GM23338 (cell line): Measurements from ENCODE around the gene SERPINA5. TPM values are rescaled to one million over a fixed set of nuclear protein-coding genes. Genes with fewer than 3 reads are reported as not detected.

Experiments
- ATAC-seq: fragments of 200-7000 bp; cut with Tn5 transposase; 3 replicates; pipeline ENCODE4 v1.9.1; 2020
- DNase-seq: peaks from one replicate; pipeline ENCODE4 v3.0.0-alpha.2; 2015; ENCODE audit warnings: low spot score
- H2AFZ ChIP-seq: fragments of 200-600 bp; sonication (generic); 2 replicates; pipeline ENCODE4 v1.8.0; 2016; ENCODE audit warnings: antibody characterized with exemption, mild to moderate bottlenecking, moderate library complexity
- H3F3A ChIP-seq: fragments of 200-600 bp; sonication (generic); replicated peaks from 2 replicates; pipeline ENCODE4 v1.8.0; 2017; ENCODE audit warnings: antibody characterized with exemption, mixed run types, low read depth
- H3K27ac ChIP-seq: fragments of 200-600 bp; sonication (generic); 2 replicates; pipeline ENCODE4 v1.6.1; 2016; ENCODE audit warnings: low read depth
- H3K27me3 ChIP-seq: fragments of 200-600 bp; sonication (generic); 2 replicates; pipeline ENCODE4 v1.8.0; 2016; ENCODE audit warnings: mild to moderate bottlenecking, mixed run types, moderate library complexity; ENCODE audit not compliant: insufficient read depth
- H3K36me3 ChIP-seq: fragments of 200-600 bp; sonication (generic); 2 replicates; pipeline ENCODE4 v1.8.0; 2016; ENCODE audit warnings: mild to moderate bottlenecking; ENCODE audit not compliant: insufficient read depth
- H3K4me1 ChIP-seq: fragments of 200-600 bp; sonication (generic); 2 replicates; pipeline ENCODE4 v1.8.0; 2016; ENCODE audit warnings: mild to moderate bottlenecking, moderate library complexity; ENCODE audit not compliant: insufficient read depth
- H3K4me2 ChIP-seq: fragments of 200-600 bp; sonication (generic); 2 replicates; pipeline ENCODE4 v1.7.1; 2017; ENCODE audit warnings: mixed run types
- H3K4me3 ChIP-seq: fragments of 200-600 bp; sonication (generic); 2 replicates; pipeline ENCODE4 v1.6.1; 2016; ENCODE audit warnings: mixed run types
- H3K79me2 ChIP-seq: fragments of 200-600 bp; sonication (generic); replicated peaks from 2 replicates; pipeline ENCODE4 v1.8.0; 2017; ENCODE audit warnings: mild to moderate bottlenecking; ENCODE audit not compliant: insufficient read depth
- H3K9me2 ChIP-seq: fragments of 200-600 bp; sonication (generic); 2 replicates; pipeline ENCODE4 v1.8.0; 2017; ENCODE audit not compliant: insufficient read depth
- H4K20me1 ChIP-seq: fragments of 200-600 bp; sonication (generic); replicated peaks from 2 replicates; pipeline ENCODE4 v1.8.0; 2017; ENCODE audit warnings: mild to moderate bottlenecking; ENCODE audit not compliant: insufficient read depth
- H3K27ac Mint-ChIP-seq: 2 replicates; pipeline ENCODE4 v1.8.0; 2020; ENCODE audit warnings: inconsistent platforms, mild to moderate bottlenecking, moderate library complexity, mixed read lengths
- H3K27me3 Mint-ChIP-seq: 3 replicates; pipeline ENCODE4 v1.8.0; 2022; ENCODE audit warnings: low read depth, mild to moderate bottlenecking, moderate library complexity, mixed read lengths, inconsistent platforms; ENCODE audit not compliant: insufficient read depth, poor library complexity
- H3K36me3 Mint-ChIP-seq: 3 replicates; pipeline ENCODE4 v1.8.0; 2021; ENCODE audit warnings: low read depth, mild to moderate bottlenecking, inconsistent platforms, moderate library complexity, mixed read lengths
- H3K4me1 Mint-ChIP-seq: 3 replicates; pipeline ENCODE4 v1.8.0; 2020; ENCODE audit warnings: mild to moderate bottlenecking, inconsistent platforms, mixed read lengths
- H3K4me3 Mint-ChIP-seq: 3 replicates; pipeline ENCODE4 v1.8.0; 2021; ENCODE audit warnings: moderate library complexity, mild to moderate bottlenecking, inconsistent platforms, mixed read lengths
- H3K9me3 Mint-ChIP-seq: 3 replicates; pipeline ENCODE4 v1.8.0; 2020; ENCODE audit warnings: moderate library complexity, mild to moderate bottlenecking, inconsistent platforms, mixed read lengths
- CREB1 ChIP-seq: fragments of 250-450 bp; sonication (Bioruptor Pico); IDR thresholded peaks from 2 replicates; pipeline ENCODE4 v1.5.0; 2020; ENCODE audit warnings: low read depth, mild to moderate bottlenecking, moderate library complexity
- JUNB ChIP-seq: IDR thresholded peaks from one replicate; pipeline ENCODE4 v1.6.1; 2016; ENCODE audit warnings: antibody characterized with exemption; ENCODE audit not compliant: unreplicated experiment
- NANOG ChIP-seq: IDR thresholded peaks from 2 replicates; pipeline ENCODE4 v1.6.1; 2016; ENCODE audit warnings: antibody characterized with exemption, borderline replicate concordance
- POLR2AphosphoS5 ChIP-seq: IDR thresholded peaks from 2 replicates; pipeline ENCODE4 v1.6.1; 2016; ENCODE audit warnings: antibody characterized with exemption, low read depth
- STAT1 ChIP-seq: IDR thresholded peaks from one replicate; pipeline ENCODE4 v1.6.1; 2016; ENCODE audit warnings: antibody characterized with exemption; ENCODE audit not compliant: unreplicated experiment
- polyA plus RNA-seq: library from polyadenylated mRNA; unstranded; fragments of >200 nt; fragmentation: Nextera tagmentation; extraction: Ambion mirVana; gene quantifications from 2 replicates; pipeline ENCODE4 v1.2.1, GENCODE V29; 2016
- total RNA-seq: library from RNA; depleted of rRNA; stranded (reverse); fragments of >200 nt; shearing (Covaris generic); gene quantifications from 2 replicates; pipeline ENCODE4 v1.2.3, GENCODE V29; 2014
- TF ChIP-seq, protein P1 (sequence below): fragments of 250-450 bp; sonication (Bioruptor Pico); IDR thresholded peaks from 2 replicates; pipeline ENCODE4 v1.5.0; 2020; ENCODE audit warnings: mild to moderate bottlenecking, moderate library complexity
- TF ChIP-seq, protein P2 (sequence below): IDR thresholded peaks from 2 replicates; pipeline ENCODE4 v1.6.1; 2016; ENCODE audit warnings: antibody characterized with exemption

SERPINA5 gene
- total and polyA plus RNA-seq, 2 experiments from 2014 or later = 0.81 to 0.90 TPM

DNA sequence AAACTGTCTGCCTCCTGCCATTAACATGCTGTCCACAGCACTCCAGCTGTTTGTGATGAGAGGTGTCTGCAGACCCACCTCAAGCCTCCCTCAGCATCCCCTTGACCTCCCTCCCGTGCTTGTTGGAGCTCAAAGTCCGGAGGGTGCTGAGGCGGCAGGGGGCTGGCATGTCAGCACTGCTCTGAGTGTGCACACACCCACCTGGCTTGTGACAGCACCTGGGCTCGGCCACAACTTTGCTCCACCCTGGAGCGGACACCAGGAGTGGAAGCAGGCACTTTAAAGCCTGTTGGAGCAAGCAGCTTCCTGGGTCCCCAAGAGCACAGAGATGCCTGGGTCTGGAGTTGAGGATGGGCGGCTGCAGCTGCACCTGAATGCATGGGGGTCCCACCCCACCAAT lies 51.9 kb downstream of the SERPINA5 start (continued):
- TF ChIP-seq, protein P1, sequence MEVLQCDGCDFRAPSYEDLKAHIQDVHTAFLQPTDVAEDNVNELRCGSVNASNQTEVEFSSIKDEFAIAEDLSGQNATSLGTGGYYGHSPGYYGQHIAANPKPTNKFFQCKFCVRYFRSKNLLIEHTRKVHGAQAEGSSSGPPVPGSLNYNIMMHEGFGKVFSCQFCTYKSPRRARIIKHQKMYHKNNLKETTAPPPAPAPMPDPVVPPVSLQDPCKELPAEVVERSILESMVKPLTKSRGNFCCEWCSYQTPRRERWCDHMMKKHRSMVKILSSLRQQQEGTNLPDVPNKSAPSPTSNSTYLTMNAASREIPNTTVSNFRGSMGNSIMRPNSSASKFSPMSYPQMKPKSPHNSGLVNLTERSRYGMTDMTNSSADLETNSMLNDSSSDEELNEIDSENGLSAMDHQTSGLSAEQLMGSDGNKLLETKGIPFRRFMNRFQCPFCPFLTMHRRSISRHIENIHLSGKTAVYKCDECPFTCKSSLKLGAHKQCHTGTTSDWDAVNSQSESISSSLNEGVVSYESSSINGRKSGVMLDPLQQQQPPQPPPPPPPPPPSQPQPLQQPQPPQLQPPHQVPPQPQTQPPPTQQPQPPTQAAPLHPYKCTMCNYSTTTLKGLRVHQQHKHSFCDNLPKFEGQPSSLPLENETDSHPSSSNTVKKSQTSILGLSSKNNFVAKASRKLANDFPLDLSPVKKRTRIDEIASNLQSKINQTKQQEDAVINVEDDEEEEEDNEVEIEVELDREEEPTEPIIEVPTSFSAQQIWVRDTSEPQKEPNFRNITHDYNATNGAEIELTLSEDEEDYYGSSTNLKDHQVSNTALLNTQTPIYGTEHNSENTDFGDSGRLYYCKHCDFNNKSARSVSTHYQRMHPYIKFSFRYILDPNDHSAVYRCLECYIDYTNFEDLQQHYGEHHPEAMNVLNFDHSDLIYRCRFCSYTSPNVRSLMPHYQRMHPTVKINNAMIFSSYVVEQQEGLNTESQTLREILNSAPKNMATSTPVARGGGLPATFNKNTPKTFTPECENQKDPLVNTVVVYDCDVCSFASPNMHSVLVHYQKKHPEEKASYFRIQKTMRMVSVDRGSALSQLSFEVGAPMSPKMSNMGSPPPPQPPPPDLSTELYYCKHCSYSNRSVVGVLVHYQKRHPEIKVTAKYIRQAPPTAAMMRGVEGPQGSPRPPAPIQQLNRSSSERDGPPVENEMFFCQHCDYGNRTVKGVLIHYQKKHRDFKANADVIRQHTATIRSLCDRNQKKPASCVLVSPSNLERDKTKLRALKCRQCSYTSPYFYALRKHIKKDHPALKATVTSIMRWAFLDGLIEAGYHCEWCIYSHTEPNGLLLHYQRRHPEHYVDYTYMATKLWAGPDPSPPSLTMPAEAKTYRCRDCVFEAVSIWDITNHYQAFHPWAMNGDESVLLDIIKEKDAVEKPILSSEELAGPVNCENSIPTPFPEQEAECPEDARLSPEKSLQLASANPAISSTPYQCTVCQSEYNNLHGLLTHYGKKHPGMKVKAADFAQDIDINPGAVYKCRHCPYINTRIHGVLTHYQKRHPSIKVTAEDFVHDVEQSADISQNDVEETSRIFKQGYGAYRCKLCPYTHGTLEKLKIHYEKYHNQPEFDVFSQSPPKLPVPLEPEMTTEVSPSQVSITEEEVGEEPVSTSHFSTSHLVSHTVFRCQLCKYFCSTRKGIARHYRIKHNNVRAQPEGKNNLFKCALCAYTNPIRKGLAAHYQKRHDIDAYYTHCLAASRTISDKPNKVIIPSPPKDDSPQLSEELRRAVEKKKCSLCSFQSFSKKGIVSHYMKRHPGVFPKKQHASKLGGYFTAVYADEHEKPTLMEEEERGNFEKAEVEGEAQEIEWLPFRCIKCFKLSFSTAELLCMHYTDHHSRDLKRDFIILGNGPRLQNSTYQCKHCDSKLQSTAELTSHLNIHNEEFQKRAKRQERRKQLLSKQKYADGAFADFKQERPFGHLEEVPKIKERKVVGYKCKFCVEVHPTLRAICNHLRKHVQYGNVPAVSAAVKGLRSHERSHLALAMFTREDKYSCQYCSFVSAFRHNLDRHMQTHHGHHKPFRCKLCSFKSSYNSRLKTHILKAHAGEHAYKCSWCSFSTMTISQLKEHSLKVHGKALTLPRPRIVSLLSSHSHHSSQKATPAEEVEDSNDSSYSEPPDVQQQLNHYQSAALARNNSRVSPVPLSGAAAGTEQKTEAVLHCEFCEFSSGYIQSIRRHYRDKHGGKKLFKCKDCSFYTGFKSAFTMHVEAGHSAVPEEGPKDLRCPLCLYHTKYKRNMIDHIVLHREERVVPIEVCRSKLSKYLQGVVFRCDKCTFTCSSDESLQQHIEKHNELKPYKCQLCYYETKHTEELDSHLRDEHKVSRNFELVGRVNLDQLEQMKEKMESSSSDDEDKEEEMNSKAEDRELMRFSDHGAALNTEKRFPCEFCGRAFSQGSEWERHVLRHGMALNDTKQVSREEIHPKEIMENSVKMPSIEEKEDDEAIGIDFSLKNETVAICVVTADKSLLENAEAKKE (CRISPR knock-in tag) = no peak

DNA sequence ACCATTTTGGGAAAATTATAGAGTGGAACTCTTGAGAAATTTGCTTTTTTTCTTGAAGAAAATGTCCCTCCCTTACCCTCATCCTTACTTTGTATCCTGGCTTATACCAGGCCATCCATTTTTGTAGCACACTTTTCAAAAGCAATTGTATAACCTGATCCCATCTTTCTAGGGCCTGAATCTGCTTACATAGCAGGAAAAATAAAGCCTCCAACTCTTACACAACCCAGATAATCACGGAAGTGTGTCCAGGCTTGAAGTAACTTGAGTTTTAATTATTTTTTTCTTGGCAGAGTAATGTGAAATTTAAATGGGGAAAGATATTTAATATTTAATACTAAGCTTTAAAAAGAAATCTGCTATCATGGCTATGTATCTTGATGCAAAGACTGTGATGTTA lies 53.9 kb downstream of the SERPINA5 start:
- Histone ChIP-seq H3K4me1 (no peaks in the 10 kb centered on the region), H3K36me3 (no peaks in the 10 kb centered on the region), H2AFZ (no peak overlapping the region), H3K4me2 (no peak overlapping the region), H4K20me1 (no peaks in the 10 kb centered on the region), H3K27ac (no peak overlapping the region), H3K4me3 (no peak overlapping the region), H3F3A (no peaks in the 10 kb centered on the region), H3K27me3 (no peaks in the 10 kb centered on the region), H3K9me2 (peaks cover under 1% of the 10 kb centered on the region; the same call in 1 of the 2 replicates), H3K79me2 (no peaks in the 10 kb centered on the region)
- DNase-seq (no peak), ATAC-seq (no peak)
- H3K4me3 Mint-ChIP-seq = no peak overlapping the region
- H3K36me3 Mint-ChIP-seq = no peaks in the 10 kb centered on the region
- H3K9me3 Mint-ChIP-seq = no peaks in the 10 kb centered on the region
- no peaks in the 10 kb centered on the region for H3K4me1 Mint-ChIP-seq
- no peaks in the 10 kb centered on the region for H3K27me3 Mint-ChIP-seq
- no peak overlapping the region for H3K27ac Mint-ChIP-seq
- TF ChIP-seq CREB1 (CRISPR knock-in tag) (no peak), STAT1 (no peak), JUNB (no peak), NANOG (no peak), POLR2AphosphoS5 (no peak)
- TF ChIP-seq, protein P1 (CRISPR knock-in tag) = no peak
- TF ChIP-seq, protein P2, sequence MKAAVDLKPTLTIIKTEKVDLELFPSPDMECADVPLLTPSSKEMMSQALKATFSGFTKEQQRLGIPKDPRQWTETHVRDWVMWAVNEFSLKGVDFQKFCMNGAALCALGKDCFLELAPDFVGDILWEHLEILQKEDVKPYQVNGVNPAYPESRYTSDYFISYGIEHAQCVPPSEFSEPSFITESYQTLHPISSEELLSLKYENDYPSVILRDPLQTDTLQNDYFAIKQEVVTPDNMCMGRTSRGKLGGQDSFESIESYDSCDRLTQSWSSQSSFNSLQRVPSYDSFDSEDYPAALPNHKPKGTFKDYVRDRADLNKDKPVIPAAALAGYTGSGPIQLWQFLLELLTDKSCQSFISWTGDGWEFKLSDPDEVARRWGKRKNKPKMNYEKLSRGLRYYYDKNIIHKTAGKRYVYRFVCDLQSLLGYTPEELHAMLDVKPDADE = no peak
